ENCODE results near the gene UTRN. TPM values are rescaled to one million over a fixed set of nuclear protein-coding genes. Genes with fewer than 3 reads are reported as not detected.

The UTRN gene
- total RNA-seq, 3 donors from 2014 or later = 204 to 397 (median 263) TPM

GRCh38 chr6:144264270-144265060 lies 20.7 kb upstream of the UTRN start:
- Histone ChIP-seq H3K27ac (peak overlapping the region; percentile 33 to 40), H3K27me3 (no peaks in the 10 kb centered on the region), H3K36me3 (no peaks in the 10 kb centered on the region), H3K4me1 (peaks cover 0 to 6% of the 10 kb centered on the region in 2 donors), H3K9me3 (no peaks in the 10 kb centered on the region), H3K4me3 (no peak overlapping the region)
- intact Hi-C loops (cut with DNase I; ENCODE audit: low total_unique reads) = no loop called here
- DNase-seq (ENCODE audit: low spot score in 2 of 2) = peak; percentile 55 to 63
- TF ChIP-seq CTCF (IDR thresholded peaks at IDR 0.05) (no peak), POLR2A (IDR thresholded peaks at IDR 0.05) (no peak), POLR2AphosphoS5 (IDR thresholded peaks at IDR 0.05) (no peak)

GRCh38 chr6:144265061-144265357 lies 20.1 kb upstream of the UTRN start:
- H3K27me3 ChIP-seq = no peaks in the 10 kb centered on the region
- intact Hi-C loops (cut with DNase I; ENCODE audit: low total_unique reads) = no loop called here
- H3K36me3 ChIP-seq = no peaks in the 10 kb centered on the region
- H3K4me3 ChIP-seq = no peak overlapping the region
- peaks cover 0 to 6% of the 10 kb centered on the region in 2 donors for H3K4me1 ChIP-seq
- H3K27ac ChIP-seq = peak overlapping the region; percentile 33 to 40
- TF ChIP-seq POLR2A (IDR thresholded peaks at IDR 0.05) = no peak
- TF ChIP-seq CTCF (IDR thresholded peaks at IDR 0.05) = no peak
- no peak for TF ChIP-seq POLR2AphosphoS5 (IDR thresholded peaks at IDR 0.05)
- H3K9me3 ChIP-seq = no peaks in the 10 kb centered on the region
- DNase-seq (ENCODE audit: low spot score in 2 of 2) = no peak

GRCh38 chr6:144265390-144265789 lies 19.7 kb upstream of the UTRN start:
- no peak for TF ChIP-seq POLR2A (IDR thresholded peaks at IDR 0.05)
- TF ChIP-seq POLR2AphosphoS5 (IDR thresholded peaks at IDR 0.05) = no peak
- no peak for TF ChIP-seq CTCF (IDR thresholded peaks at IDR 0.05)
- Histone ChIP-seq H3K4me1 (peaks cover 0 to 6% of the 10 kb centered on the region in 2 donors), H3K27ac (peak overlapping the region; percentile 0 to 48), H3K4me3 (no peak overlapping the region), H3K36me3 (no peaks in the 10 kb centered on the region), H3K27me3 (no peaks in the 10 kb centered on the region), H3K9me3 (no peaks in the 10 kb centered on the region)
- DNase-seq (ENCODE audit: low spot score in 2 of 2) = no peak
- intact Hi-C loops (cut with DNase I; ENCODE audit: low total_unique reads) = no loop called here

- intact Hi-C loops (cut with DNase I; ENCODE audit: low total_unique reads) = no loop called here
- Histone ChIP-seq H3K27ac (peak overlapping the region; percentile 48 to 68), H3K9me3 (no peaks in the 10 kb centered on the region), H3K36me3 (no peaks in the 10 kb centered on the region), H3K27me3 (no peaks in the 10 kb centered on the region), H3K4me1 (peaks cover 0 to 6% of the 10 kb centered on the region in 2 donors), H3K4me3 (peak overlapping the region in 1 of 3 donors; percentile 3)
- DNase-seq (ENCODE audit: low spot score in 2 of 2) = peak; percentile 35 to 55
- TF ChIP-seq CTCF (IDR thresholded peaks at IDR 0.05) = no peak
- peak; percentile 15 to 77 (median 38) for TF ChIP-seq POLR2AphosphoS5 (IDR thresholded peaks at IDR 0.05)
- TF ChIP-seq POLR2A (IDR thresholded peaks at IDR 0.05) = no peak
Measured at GRCh38 chr6:144266091-144266649, 19.0 kb upstream of the UTRN start.

GRCh38 chr6:144268794-144269349 lies 16.3 kb upstream of the UTRN start:
- H3K4me1 ChIP-seq = peaks cover 0 to 6% of the 10 kb centered on the region in 2 donors
- H3K27ac ChIP-seq = no peak overlapping the region
- no peak for DNase-seq (ENCODE audit: low spot score in 2 of 2)
- no peak for TF ChIP-seq POLR2A (IDR thresholded peaks at IDR 0.05)
- no peak for TF ChIP-seq CTCF (IDR thresholded peaks at IDR 0.05)
- TF ChIP-seq POLR2AphosphoS5 (IDR thresholded peaks at IDR 0.05) = no peak
- intact Hi-C loops (cut with DNase I; ENCODE audit: low total_unique reads) = no loop called here
- H3K9me3 ChIP-seq = no peaks in the 10 kb centered on the region
- H3K4me3 ChIP-seq = no peak overlapping the region
- H3K27me3 ChIP-seq = no peaks in the 10 kb centered on the region
- H3K36me3 ChIP-seq = no peaks in the 10 kb centered on the region

All from breast epithelium (tissue), 4 donors.